GM12878 (cell line): Measurements from ENCODE around the gene DDX24. TPM values are rescaled to one million over a fixed set of nuclear protein-coding genes. Genes with fewer than 3 reads are reported as not detected.
A peak's percentile ranks its signal among the peaks of the same experiment; 100 is the strongest.

Experiments
- ASH2L ChIP-seq: fragments of 300-600, 200-600 bp; sonication (generic); IDR thresholded peaks from 2 replicates; pipeline ENCODE4 v1.6.1; 2017; ENCODE audit warnings: low read depth, mild to moderate bottlenecking, borderline replicate concordance
- ATF2 ChIP-seq: IDR thresholded peaks from 2 replicates; pipeline ENCODE4 v1.6.1; 2012; ENCODE audit warnings: low read length, inconsistent platforms
- CBX3 ChIP-seq: fragments of 200-600 bp; sonication (generic); IDR thresholded peaks from 2 replicates; pipeline ENCODE4 v1.6.1; 2016; ENCODE audit warnings: low read depth, borderline replicate concordance
- CHD4 ChIP-seq: fragments of 200-600 bp; sonication (generic); IDR thresholded peaks from 2 replicates; pipeline ENCODE4 v1.6.1; 2016; ENCODE audit warnings: mild to moderate bottlenecking
- CREB1 ChIP-seq: IDR thresholded peaks from 2 replicates; pipeline ENCODE4 v1.6.1; 2012; ENCODE audit warnings: low read depth, mild to moderate bottlenecking, inconsistent platforms
- CREM ChIP-seq: IDR thresholded peaks from 2 replicates; pipeline ENCODE4 v1.6.1; 2014; ENCODE audit warnings: antibody characterized with exemption, low read depth
- E2F4 ChIP-seq: IDR thresholded peaks from 2 replicates; pipeline ENCODE4 v1.6.1; 2012; ENCODE audit warnings: low read depth, low read length, improper control_type of control experiment
- FOXM1 ChIP-seq: IDR thresholded peaks from 2 replicates; pipeline ENCODE4 v1.6.1; 2012; ENCODE audit warnings: low read depth, mild to moderate bottlenecking, inconsistent platforms, low read length, moderate library complexity
- GATAD2B ChIP-seq: fragments of 450-650 bp; conservative IDR thresholded peaks from 2 replicates; pipeline ENCODE4 v1.6.1; 2017; ENCODE audit warnings: low read depth, mild to moderate bottlenecking, moderate library complexity
- HDGF ChIP-seq: fragments of 450-650 bp; IDR thresholded peaks from 2 replicates; pipeline ENCODE4 v1.6.1; 2016; ENCODE audit warnings: antibody characterized with exemption
- RB1 ChIP-seq: fragments of 450-650 bp; formaldehyde crosslinking; IDR thresholded peaks from 2 replicates; pipeline ENCODE4 v1.6.1; 2017; ENCODE audit warnings: mild to moderate bottlenecking, borderline replicate concordance
- TCF7 ChIP-seq: IDR thresholded peaks from 2 replicates; pipeline ENCODE4 v1.6.1; 2014; ENCODE audit warnings: antibody characterized with exemption, borderline replicate concordance
- WRNIP1 ChIP-seq: IDR thresholded peaks from 2 replicates; pipeline ENCODE4 v1.6.1; 2011; ENCODE audit warnings: low read depth, low read length, improper control_type of control experiment, borderline replicate concordance
- ZNF207 ChIP-seq: fragments of 450-650 bp; IDR thresholded peaks from 2 replicates; pipeline ENCODE4 v1.6.1; 2014; ENCODE audit warnings: antibody characterized with exemption, mild to moderate bottlenecking, borderline replicate concordance
- ZNF687 ChIP-seq: fragments of 450-650 bp; IDR thresholded peaks from 2 replicates; pipeline ENCODE4 v1.6.1; 2017; ENCODE audit warnings: mild to moderate bottlenecking, moderate library complexity
- polyA plus RNA-seq, 11 experiments: library from polyadenylated mRNA; depleted of rRNA in 4 of 11; unstranded in 6 of 11; stranded (reverse) in 5 of 11; fragments of >200 nt; fragmentation: Nextera tagmentation in 4 of 11; fragmentation: Illumina TruSeq in 1 of 11; extraction: Ambion mirVana in 4 of 11; extraction: Trizol in 1 of 11; gene quantifications; 1 replicate in 1 of 11; 2 replicates in 10 of 11; pipeline versions ENCODE4 v1.2.1 to v1.2.3, GENCODE V29; 2011 to 2016; ENCODE audit warnings: inconsistent platforms in 2 of 11, missing spikeins in 2 of 11, low read depth in 1 of 11
- total RNA-seq, 4 experiments: library from RNA; depleted of rRNA in 3 of 4; stranded (reverse); fragments of >200 nt in 3 of 4; fragmentation: Illumina TruSeq in 1 of 4; extraction: Trizol in 1 of 4; gene quantifications; 2 replicates each; pipeline versions ENCODE4 v1.2.1 to v1.2.3, GENCODE V29; 2013 to 2021
- TF ChIP-seq, protein P1 (sequence below): fragments of 450-650 bp; formaldehyde crosslinking; IDR thresholded peaks from 2 replicates; pipeline ENCODE4 v1.4.0; 2022; ENCODE audit warnings: mild to moderate bottlenecking, moderate library complexity
- TF ChIP-seq, protein P2 (sequence below): fragments of 450-650 bp; IDR thresholded peaks from 2 replicates; pipeline ENCODE4 v1.6.1; 2017; ENCODE audit warnings: borderline replicate concordance
- TF ChIP-seq, protein P3 (sequence below): IDR thresholded peaks from 2 replicates; pipeline ENCODE4 v1.6.1; 2012; ENCODE audit warnings: low read depth, low read length, improper control_type of control experiment

The DDX24 gene
- total and polyA plus RNA-seq, 10 of the 15 experiments (the other 5 are each of a cell fraction or from before 2014, with no cell fraction given) = 137 to 266 (median 184) TPM

DNA sequence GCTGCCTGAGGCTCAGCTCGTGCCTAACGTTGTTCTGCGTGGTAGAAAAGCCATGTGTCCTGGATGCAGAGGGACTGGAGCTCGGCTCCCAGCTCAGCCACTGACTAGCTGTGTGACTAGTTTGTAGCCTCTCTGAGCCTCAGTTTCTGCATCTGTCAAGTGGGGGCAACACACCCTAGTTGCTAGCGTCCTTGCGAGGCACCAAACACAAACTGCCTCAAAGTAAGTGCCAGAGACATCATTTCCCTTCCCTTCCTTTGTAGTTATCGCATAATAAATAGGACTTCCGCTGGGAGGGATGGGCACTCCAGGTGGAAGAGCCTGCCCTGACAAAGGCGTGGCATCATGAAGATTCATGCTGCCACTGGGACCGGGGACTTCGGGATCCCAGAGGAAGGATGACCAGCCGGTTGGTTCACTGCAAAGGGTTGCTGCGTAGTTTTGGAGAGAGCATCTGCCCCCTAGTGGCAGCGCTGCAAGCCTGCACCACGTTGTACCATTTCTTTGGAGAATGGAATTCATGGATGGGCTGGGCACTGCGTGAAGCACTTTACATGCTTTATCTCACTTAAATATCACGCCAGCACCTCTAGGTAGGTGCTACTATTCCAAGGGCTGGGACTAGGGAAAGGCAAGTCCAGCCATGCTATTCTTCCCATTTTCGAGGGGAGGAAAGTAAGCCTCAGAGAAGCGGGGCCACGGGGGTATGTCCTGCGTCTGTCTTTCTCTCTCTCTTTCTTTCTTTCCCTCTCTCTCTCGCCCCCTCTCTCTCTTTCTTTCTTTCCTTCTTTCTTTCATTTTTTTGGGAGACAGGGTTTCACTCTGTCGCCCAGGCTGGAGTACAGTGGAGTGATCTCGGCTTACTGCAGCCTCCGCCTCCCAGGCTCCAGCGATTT, 79.3 kb downstream of the DDX24 start (continued):
- TF ChIP-seq, protein P1, sequence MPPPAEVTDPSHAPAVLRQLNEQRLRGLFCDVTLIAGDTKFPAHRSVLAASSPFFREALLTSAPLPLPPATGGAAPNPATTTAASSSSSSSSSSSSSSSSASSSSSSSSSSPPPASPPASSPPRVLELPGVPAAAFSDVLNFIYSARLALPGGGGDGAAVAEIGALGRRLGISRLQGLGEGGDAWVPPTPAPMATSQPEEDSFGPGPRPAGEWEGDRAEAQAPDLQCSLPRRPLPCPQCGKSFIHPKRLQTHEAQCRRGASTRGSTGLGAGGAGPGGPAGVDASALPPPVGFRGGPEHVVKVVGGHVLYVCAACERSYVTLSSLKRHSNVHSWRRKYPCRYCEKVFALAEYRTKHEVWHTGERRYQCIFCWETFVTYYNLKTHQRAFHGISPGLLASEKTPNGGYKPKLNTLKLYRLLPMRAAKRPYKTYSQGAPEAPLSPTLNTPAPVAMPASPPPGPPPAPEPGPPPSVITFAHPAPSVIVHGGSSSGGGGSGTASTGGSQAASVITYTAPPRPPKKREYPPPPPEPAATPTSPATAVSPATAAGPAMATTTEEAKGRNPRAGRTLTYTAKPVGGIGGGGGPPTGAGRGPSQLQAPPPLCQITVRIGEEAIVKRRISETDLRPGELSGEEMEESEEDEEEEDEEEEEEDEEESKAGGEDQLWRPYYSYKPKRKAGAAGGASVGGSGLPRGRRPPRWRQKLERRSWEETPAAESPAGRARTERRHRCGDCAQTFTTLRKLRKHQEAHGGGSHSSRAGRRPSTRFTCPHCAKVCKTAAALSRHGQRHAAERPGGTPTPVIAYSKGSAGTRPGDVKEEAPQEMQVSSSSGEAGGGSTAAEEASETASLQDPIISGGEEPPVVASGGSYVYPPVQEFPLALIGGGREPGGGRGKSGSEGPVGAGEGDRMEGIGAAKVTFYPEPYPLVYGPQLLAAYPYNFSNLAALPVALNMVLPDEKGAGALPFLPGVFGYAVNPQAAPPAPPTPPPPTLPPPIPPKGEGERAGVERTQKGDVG (CRISPR knock-in tag) = no peak
- TF ChIP-seq E2F4 (no peak), CREB1 (peak; percentile 51; the same call in 1 of the 2 replicates), RB1 (peak; percentile 57; the same call in 1 of the 2 replicates), GATAD2B (no peak), CREM (peak; percentile 47; the same call in 1 of the 2 replicates), HDGF (0 out of 2 replicates have a peak, but pooled peaks have one; percentile 19), FOXM1 (no peak), CBX3 (no peak), ASH2L (no peak), ATF2 (no peak), TCF7 (no peak), ZNF207 (no peak; the same call in 1 of the 2 replicates), WRNIP1 (no peak), CHD4 (no peak), ZNF687 (peak; percentile 54; the same call in 1 of the 2 replicates)
- TF ChIP-seq, protein P2, sequence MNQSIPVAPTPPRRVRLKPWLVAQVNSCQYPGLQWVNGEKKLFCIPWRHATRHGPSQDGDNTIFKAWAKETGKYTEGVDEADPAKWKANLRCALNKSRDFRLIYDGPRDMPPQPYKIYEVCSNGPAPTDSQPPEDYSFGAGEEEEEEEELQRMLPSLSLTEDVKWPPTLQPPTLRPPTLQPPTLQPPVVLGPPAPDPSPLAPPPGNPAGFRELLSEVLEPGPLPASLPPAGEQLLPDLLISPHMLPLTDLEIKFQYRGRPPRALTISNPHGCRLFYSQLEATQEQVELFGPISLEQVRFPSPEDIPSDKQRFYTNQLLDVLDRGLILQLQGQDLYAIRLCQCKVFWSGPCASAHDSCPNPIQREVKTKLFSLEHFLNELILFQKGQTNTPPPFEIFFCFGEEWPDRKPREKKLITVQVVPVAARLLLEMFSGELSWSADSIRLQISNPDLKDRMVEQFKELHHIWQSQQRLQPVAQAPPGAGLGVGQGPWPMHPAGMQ = no peak
- TF ChIP-seq, protein P3, sequence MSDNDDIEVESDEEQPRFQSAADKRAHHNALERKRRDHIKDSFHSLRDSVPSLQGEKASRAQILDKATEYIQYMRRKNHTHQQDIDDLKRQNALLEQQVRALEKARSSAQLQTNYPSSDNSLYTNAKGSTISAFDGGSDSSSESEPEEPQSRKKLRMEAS = no peak
